ENCODE measurements around the gene GNAI3. TPM values are rescaled to one million over a fixed set of nuclear protein-coding genes. Genes with fewer than 3 reads are reported as not detected.
A peak's percentile ranks its signal among the peaks of the same experiment; 100 is the strongest.

Gene GNAI3
- total RNA-seq, 1 donor from 2014 or later, result 21.7 TPM

- no peak for DNase-seq
Observed at GRCh38 chr1:109527098-109527811, 21.2 kb upstream of the GNAI3 start.

GRCh38 chr1:109527846-109528695, 20.3 kb upstream of the GNAI3 start:
- DNase-seq, result no peak

- DNase-seq, result no peak
Observed at GRCh38 chr1:109528712-109529111, 19.7 kb upstream of the GNAI3 start.

GRCh38 chr1:109529881-109530456, 18.4 kb upstream of the GNAI3 start:
- no peak for DNase-seq

- no peak for DNase-seq
Observed at GRCh38 chr1:109530457-109531087, 17.8 kb upstream of the GNAI3 start.

- no peak for DNase-seq
Observed at GRCh38 chr1:109531380-109531779, 17.0 kb upstream of the GNAI3 start.

GRCh38 chr1:109531826-109532364, 16.5 kb upstream of the GNAI3 start:
- no peak for DNase-seq

GRCh38 chr1:109532365-109533136, 15.9 kb upstream of the GNAI3 start:
- DNase-seq, result peak; percentile 63

- no peak for DNase-seq
Observed at GRCh38 chr1:109534307-109534858, 14.0 kb upstream of the GNAI3 start.

- no peak for DNase-seq
Observed at GRCh38 chr1:109535481-109535880, 12.9 kb upstream of the GNAI3 start.

GRCh38 chr1:109535971-109536491, 12.4 kb upstream of the GNAI3 start:
- peak; percentile 78 for DNase-seq

- DNase-seq, result no peak
Observed at GRCh38 chr1:109537450-109538178, 10.8 kb upstream of the GNAI3 start.

GRCh38 chr1:109538827-109539555, 9.4 kb upstream of the GNAI3 start:
- no peak for DNase-seq

GRCh38 chr1:109539676-109540075, 8.7 kb upstream of the GNAI3 start, which contains the start of gene GPR61:
Gene GPR61, plus strand, starts transcription at chr1:109539872. Its CDS starts 3,151 bp downstream, at chr1:109543023.
- DNase-seq, result peak; percentile 63

- no peak for DNase-seq
Observed at GRCh38 chr1:109541102-109541501, 7.3 kb upstream of the GNAI3 start.

- no peak for DNase-seq
Observed at GRCh38 chr1:109542657-109543056, 5.8 kb upstream of the GNAI3 start.

GRCh38 chr1:109543283-109543987, 5.0 kb upstream of the GNAI3 start:
- no peak for DNase-seq

GRCh38 chr1:109543988-109544735, 4.3 kb upstream of the GNAI3 start:
- DNase-seq, result no peak

All from occipital lobe (tissue), 2 donors.